Measurements from ENCODE around the gene NRG4. TPM values are rescaled to one million over a fixed set of nuclear protein-coding genes. Genes with fewer than 3 reads are reported as not detected.

Gene NRG4
- total RNA-seq, 1 experiment from 2014 or later: not detected

DNA sequence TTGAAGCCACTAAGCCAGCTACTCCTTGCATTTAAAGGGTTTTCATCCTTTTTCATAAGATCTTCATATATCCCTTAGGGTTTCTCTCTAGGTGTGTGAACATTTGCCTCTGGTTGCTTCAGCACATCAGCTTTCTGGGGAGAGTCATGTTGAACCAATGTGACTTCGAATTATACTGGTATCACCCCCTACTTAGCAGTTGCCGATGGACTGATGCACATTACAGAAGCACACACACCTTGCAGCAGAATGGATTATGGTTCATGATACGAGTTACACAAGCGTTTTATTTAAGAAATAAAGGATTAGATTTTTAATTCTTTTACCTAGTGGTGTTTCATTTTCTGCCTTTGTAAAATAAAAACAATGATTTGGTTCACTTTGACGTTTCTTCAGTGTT lies 69.0 kb downstream of the NRG4 start:
- Histone ChIP-seq H4K8ac (replicated peaks; ENCODE audit: insufficient read length, low read depth, low read length) (no peak overlapping the region), H3K56ac (ENCODE audit: insufficient read length, low read depth, low read length) (no peak overlapping the region), H3K4me2 (ENCODE audit: insufficient read depth, insufficient read length, low read length) (no peak overlapping the region), H3K23me2 (ENCODE audit: insufficient read length, low read depth, low read length, poor library complexity, severe bottlenecking) (no peaks in the 10 kb centered on the region), H4K91ac (ENCODE audit: insufficient read length, low read depth, low read length) (no peak overlapping the region), H3K79me1 (ENCODE audit: insufficient read depth, low read depth, low read length, poor library complexity, severe bottlenecking) (no peaks in the 10 kb centered on the region), H2AFZ (ENCODE audit: low read length) (no peak overlapping the region), H3T11ph (ENCODE audit: low read length) (no peak overlapping the region), H3K14ac (ENCODE audit: insufficient read depth, low read length) (no peak overlapping the region), H3K9ac (ENCODE audit: extremely low read depth, insufficient read length, low read length) (no peak overlapping the region), H3K4ac (ENCODE audit: low read depth, low read length) (no peak overlapping the region), H3K4me1 (ENCODE audit: insufficient read depth, low read length) (no peaks in the 10 kb centered on the region), H3K79me2 (ENCODE audit: insufficient read depth, low read length) (no peaks in the 10 kb centered on the region), H3K27ac (ENCODE audit: insufficient read length, low read depth, low read length) (no peak overlapping the region), H3K18ac (ENCODE audit: insufficient read length, low read depth, low read length) (no peak overlapping the region), H3K23ac (ENCODE audit: insufficient read length, low read depth, low read length) (no peak overlapping the region), H2AK5ac (ENCODE audit: insufficient read length, low read length) (no peak overlapping the region), H3K9me3 (ENCODE audit: control insufficient read depth, low read depth, low read length) (no peaks in the 10 kb centered on the region), H3K27me3 (ENCODE audit: insufficient read depth, low read length) (no peaks in the 10 kb centered on the region), H4K5ac (ENCODE audit: insufficient read length, low read depth, low read length) (no peak overlapping the region), H2BK15ac (ENCODE audit: low read depth, low read length) (no peak overlapping the region), H2BK5ac (ENCODE audit: insufficient read length, low read length) (no peak overlapping the region), H2BK20ac (ENCODE audit: low read depth, low read length, poor library complexity, severe bottlenecking) (no peak overlapping the region), H4K20me1 (ENCODE audit: control insufficient read depth, insufficient read depth, insufficient read length) (no peaks in the 10 kb centered on the region), H2BK120ac (ENCODE audit: low read depth, low read length, poor library complexity, severe bottlenecking) (no peak overlapping the region), H2BK12ac (ENCODE audit: insufficient read length, low read depth, low read length) (no peak overlapping the region)
- H3K27me3 Mint-ChIP-seq (ENCODE audit: low read depth): peaks cover 9% of the 10 kb centered on the region
- H3K9me3 Mint-ChIP-seq: peaks cover 8 to 32% of the 10 kb centered on the region in 2 experiments
- no peak overlapping the region for H3K4me3 Mint-ChIP-seq
- peaks cover 13 to 27% (median 25%) of the 10 kb centered on the region in 3 experiments for H3K36me3 Mint-ChIP-seq (ENCODE audit: insufficient read depth in 1 of 3, low read depth in 3 of 3)
- no CpG with 5 or more reads among the region's 5 CpGs for WGBS (ENCODE audit: extremely low coverage, insufficient read length, low lambda C conversion rate)
- TF ChIP-seq, protein P1, sequence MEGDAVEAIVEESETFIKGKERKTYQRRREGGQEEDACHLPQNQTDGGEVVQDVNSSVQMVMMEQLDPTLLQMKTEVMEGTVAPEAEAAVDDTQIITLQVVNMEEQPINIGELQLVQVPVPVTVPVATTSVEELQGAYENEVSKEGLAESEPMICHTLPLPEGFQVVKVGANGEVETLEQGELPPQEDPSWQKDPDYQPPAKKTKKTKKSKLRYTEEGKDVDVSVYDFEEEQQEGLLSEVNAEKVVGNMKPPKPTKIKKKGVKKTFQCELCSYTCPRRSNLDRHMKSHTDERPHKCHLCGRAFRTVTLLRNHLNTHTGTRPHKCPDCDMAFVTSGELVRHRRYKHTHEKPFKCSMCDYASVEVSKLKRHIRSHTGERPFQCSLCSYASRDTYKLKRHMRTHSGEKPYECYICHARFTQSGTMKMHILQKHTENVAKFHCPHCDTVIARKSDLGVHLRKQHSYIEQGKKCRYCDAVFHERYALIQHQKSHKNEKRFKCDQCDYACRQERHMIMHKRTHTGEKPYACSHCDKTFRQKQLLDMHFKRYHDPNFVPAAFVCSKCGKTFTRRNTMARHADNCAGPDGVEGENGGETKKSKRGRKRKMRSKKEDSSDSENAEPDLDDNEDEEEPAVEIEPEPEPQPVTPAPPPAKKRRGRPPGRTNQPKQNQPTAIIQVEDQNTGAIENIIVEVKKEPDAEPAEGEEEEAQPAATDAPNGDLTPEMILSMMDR (conservative IDR thresholded peaks at IDR 0.05): no peak
- no peaks in the 10 kb centered on the region for H3K4me1 Mint-ChIP-seq
- H3K27ac Mint-ChIP-seq: no peak overlapping the region
- no peak for DNase-seq

Data from H9 (cell line).